ENCODE results near the gene HYI. TPM values are rescaled to one million over a fixed set of nuclear protein-coding genes. Genes with fewer than 3 reads are reported as not detected.

The HYI gene
- total and polyA plus RNA-seq, 3 donors from 2014 or later: 20.1 to 35.5 (median 21.2) TPM

DNA sequence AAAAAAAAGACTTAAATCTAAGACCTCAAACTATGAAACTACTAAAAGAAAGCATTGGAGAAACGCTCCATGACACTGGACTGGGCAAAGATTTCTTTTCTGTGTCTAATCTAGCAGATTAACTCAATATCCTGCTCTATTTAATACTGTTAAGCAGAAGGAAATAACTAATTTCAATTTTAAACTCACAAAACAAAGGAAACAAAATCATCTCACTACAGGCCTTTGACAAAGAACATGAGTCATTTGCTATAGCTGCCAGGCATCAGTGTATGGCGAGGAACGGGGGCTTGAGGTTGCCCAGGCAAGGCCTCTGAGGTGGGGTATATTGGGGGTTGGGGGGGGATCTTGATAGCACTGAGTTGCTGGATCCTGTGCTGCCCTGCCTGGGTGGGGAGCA is 43.2 kb downstream of the HYI start:
- Histone ChIP-seq H3K27ac (no peak overlapping the region), H3K9me3 (no peaks in the 10 kb centered on the region), H3K27me3 (no peaks in the 10 kb centered on the region), H3K36me3 (ENCODE audit: low read depth, missing control alignments) (no peaks in the 10 kb centered on the region), H3K4me3 (no peak overlapping the region), H3K4me1 (peaks cover 8% of the 10 kb centered on the region)
- intact Hi-C loops (cut with DNase I; ENCODE audit: low total_unique reads): loop anchor here (10.0 kb wide), 1 partner anchor 176 kb away; no protein-coding TSS in a partner anchor
- DNase-seq: no peak
- no peak for TF ChIP-seq POLR2A (IDR thresholded peaks at IDR 0.05)
- 69 to 95% methylated on average over 3 of the region's 3 CpGs for WGBS, 2 donors

GRCh38 chr1:43405876-43406234 is 47.9 kb downstream of the HYI start:
- peaks cover 18% of the 10 kb centered on the region for H3K4me1 ChIP-seq
- WGBS, 2 donors: 68 to 76% methylated on average over 2 of the region's 2 CpGs
- TF ChIP-seq POLR2A (IDR thresholded peaks at IDR 0.05): no peak
- TF ChIP-seq, protein P1, sequence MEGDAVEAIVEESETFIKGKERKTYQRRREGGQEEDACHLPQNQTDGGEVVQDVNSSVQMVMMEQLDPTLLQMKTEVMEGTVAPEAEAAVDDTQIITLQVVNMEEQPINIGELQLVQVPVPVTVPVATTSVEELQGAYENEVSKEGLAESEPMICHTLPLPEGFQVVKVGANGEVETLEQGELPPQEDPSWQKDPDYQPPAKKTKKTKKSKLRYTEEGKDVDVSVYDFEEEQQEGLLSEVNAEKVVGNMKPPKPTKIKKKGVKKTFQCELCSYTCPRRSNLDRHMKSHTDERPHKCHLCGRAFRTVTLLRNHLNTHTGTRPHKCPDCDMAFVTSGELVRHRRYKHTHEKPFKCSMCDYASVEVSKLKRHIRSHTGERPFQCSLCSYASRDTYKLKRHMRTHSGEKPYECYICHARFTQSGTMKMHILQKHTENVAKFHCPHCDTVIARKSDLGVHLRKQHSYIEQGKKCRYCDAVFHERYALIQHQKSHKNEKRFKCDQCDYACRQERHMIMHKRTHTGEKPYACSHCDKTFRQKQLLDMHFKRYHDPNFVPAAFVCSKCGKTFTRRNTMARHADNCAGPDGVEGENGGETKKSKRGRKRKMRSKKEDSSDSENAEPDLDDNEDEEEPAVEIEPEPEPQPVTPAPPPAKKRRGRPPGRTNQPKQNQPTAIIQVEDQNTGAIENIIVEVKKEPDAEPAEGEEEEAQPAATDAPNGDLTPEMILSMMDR (IDR thresholded peaks at IDR 0.05): no peak
- DNase-seq: no peak
- H3K36me3 ChIP-seq (ENCODE audit: low read depth, missing control alignments): no peaks in the 10 kb centered on the region
- intact Hi-C loops (cut with DNase I; ENCODE audit: low total_unique reads): no loop called here
- H3K27me3 ChIP-seq: no peaks in the 10 kb centered on the region
- no peaks in the 10 kb centered on the region for H3K9me3 ChIP-seq
- H3K27ac ChIP-seq: no peak overlapping the region
- H3K4me3 ChIP-seq: no peak overlapping the region

DNA sequence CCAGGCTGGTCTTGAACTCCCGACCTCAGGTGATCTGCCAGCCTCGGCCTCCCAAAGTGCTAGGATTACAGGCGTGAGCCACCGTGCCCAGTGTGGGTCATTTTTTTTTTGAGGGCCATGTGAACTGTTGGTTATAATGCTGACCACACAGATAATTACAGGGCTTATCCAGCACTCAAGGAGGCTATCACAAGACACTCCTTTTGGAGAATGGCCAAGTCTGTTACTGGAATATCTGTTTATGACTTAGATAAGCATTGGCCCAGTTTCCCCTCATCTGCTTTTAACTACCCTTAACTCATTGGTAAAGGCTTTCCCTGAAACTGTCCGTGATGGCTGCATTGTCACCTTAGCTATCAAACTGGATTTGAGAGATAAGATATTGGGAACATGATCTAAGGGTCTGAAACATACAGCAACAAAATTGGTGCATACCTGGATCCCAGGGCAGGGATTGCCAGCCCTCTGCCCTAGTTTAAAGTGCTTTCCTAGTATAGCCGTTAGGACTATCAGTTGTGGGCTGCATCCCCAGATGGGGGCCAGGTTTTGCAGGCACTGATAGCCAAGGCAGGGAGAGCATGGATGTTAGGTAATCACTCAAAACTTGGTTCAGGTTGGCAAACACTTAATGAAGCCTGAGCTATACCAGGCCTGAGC is 48.4 kb downstream of the HYI start:
- no peak overlapping the region for H3K4me3 ChIP-seq
- H3K27me3 ChIP-seq: no peaks in the 10 kb centered on the region
- H3K9me3 ChIP-seq: no peaks in the 10 kb centered on the region
- DNase-seq: peak; percentile 41
- H3K27ac ChIP-seq: no peak overlapping the region
- intact Hi-C loops (cut with DNase I; ENCODE audit: low total_unique reads): no loop called here
- no peak for TF ChIP-seq POLR2A (IDR thresholded peaks at IDR 0.05)
- TF ChIP-seq, protein P1 (IDR thresholded peaks at IDR 0.05): no peak
- no peaks in the 10 kb centered on the region for H3K36me3 ChIP-seq (ENCODE audit: low read depth, missing control alignments)
- H3K4me1 ChIP-seq: peaks cover 18% of the 10 kb centered on the region
- 74 to 75% methylated on average over 6 of the region's 6 CpGs for WGBS, 2 donors

DNA sequence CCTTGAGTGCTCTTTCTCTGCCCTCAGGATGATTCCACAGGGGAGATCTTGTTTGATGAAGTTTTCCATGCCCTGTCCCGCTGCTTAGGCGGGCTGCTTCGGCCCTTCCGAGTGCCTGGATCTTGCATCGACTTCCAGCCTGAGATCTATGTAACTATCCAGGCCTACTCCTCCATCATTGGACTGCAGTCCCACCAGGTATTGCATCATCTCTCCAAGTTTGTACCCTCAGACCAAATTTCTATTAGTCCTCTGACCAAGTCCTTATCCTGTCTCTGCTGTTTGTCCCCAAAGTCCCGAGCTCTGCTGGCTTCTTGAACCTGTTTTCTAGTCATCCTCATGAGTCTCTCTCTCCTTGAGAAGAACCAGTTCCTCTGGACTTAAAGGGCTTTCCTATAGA is 49.4 kb downstream of the HYI start:
- no peak overlapping the region for H3K27ac ChIP-seq
- H3K36me3 ChIP-seq (ENCODE audit: low read depth, missing control alignments): no peaks in the 10 kb centered on the region
- intact Hi-C loops (cut with DNase I; ENCODE audit: low total_unique reads): no loop called here

DNA sequence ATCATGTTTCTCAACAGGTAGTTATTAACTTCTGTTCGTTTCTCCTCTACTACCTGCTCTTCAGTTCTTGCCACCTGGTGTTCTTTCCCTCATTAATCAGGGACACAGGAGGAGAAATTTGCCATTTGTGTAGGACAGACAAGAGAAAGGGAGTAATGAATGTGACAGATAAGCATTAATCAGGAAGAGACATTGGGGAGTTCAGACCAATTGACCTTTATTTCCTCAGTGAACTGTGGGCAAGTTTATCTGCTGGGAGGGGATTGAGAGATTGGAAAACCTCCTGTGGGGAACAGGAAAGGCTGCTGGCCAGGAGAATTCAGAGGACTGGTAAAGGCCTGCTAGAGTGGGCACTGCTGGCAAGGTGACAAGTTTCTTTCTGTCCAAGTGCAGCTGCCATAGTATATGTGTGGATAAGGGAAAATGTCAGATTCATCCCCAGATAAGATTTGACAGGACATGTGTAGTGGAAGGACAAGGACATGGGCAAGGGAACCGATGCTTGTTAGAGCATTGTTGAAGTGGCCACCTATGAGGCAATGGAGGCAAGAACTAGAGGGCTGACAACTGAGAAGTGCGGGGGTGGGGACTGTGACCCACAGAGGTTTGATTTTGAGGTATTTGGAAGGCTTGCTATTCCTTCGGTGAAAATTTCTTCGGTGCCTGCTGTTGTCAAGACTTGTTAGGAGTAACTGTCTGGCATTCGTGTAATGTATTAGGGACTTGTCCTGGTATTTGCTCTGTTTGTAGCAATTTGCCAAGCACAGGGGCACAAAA is 51.5 kb downstream of the HYI start:
- intact Hi-C loops (cut with DNase I; ENCODE audit: low total_unique reads): no loop called here
- no peak for DNase-seq
- Histone ChIP-seq H3K27ac (no peak overlapping the region), H3K9me3 (no peaks in the 10 kb centered on the region), H3K4me3 (no peak overlapping the region), H3K4me1 (peaks cover 18% of the 10 kb centered on the region), H3K36me3 (ENCODE audit: low read depth, missing control alignments) (no peaks in the 10 kb centered on the region), H3K27me3 (no peaks in the 10 kb centered on the region)
- WGBS, 2 donors: 82 to 89% methylated on average over 6 of the region's 6 CpGs
- no peak for TF ChIP-seq POLR2A (IDR thresholded peaks at IDR 0.05)
- TF ChIP-seq, protein P1 (IDR thresholded peaks at IDR 0.05): no peak

More for the DNA sequence above, 49.4 kb downstream of the HYI start:
- Histone ChIP-seq H3K27me3 (no peaks in the 10 kb centered on the region), H3K4me3 (no peak overlapping the region), H3K4me1 (peaks cover 18% of the 10 kb centered on the region), H3K9me3 (no peaks in the 10 kb centered on the region)
- WGBS, 2 donors: 95 to 96% methylated on average over 6 of the region's 6 CpGs
- TF ChIP-seq, protein P1 (IDR thresholded peaks at IDR 0.05): no peak
- no peak for TF ChIP-seq POLR2A (IDR thresholded peaks at IDR 0.05)
- no peak for DNase-seq

Small RNA genes within 50 kb of the gene (microRNA-seq; reads per million reads assigned to microRNA genes)
- 1.4 reads per million in 2 donors for gene MIR6735 (ENCODE audit: borderline number of aligned reads in 2 of 2, borderline replicate concordance in 1 of 2)

Small RNA genes within 50 kb of the gene (small RNA-seq; reads per million reads assigned to genes)
- 0 reads per million in 2 donors for gene MIR6735

Other genes with a start within 250 kb of the HYI start
- 1 to 10 TPM in 1 of 2 donors, under 1 TPM in 1; 0.71 to 2.0 TPM for gene TMEM125, start 183.9 kb downstream of the HYI start, total RNA-seq
- 2.2 TPM for gene TMEM125, start 183.9 kb downstream of the HYI start, polyA plus RNA-seq (ENCODE audit: insufficient read depth, low read depth, low replicate concordance)
- gene C1orf210, start 168.3 kb downstream of the HYI start, total RNA-seq: under 1 TPM in 1 of 2 donors, not detected in 1; 0.25 TPM
- gene C1orf210, start 168.3 kb downstream of the HYI start, polyA plus RNA-seq (ENCODE audit: insufficient read depth, low read depth, low replicate concordance): 0.71 TPM
- 10 to 100 TPM; 10.5 to 16.8 TPM for gene TIE1, start 152.9 kb downstream of the HYI start, total RNA-seq
- gene TIE1, start 152.9 kb downstream of the HYI start, polyA plus RNA-seq (ENCODE audit: insufficient read depth, low read depth, low replicate concordance): 10.9 TPM
- gene MPL, start 116.1 kb downstream of the HYI start, total RNA-seq: under 1 TPM; 0.47 to 0.56 TPM
- 0.32 TPM for gene MPL, start 116.1 kb downstream of the HYI start, polyA plus RNA-seq (ENCODE audit: insufficient read depth, low read depth, low replicate concordance)
- gene CDC20, start 95.0 kb downstream of the HYI start, total RNA-seq: 10 to 100 TPM; 44.7 to 48.6 TPM
- 135 TPM for gene CDC20, start 95.0 kb downstream of the HYI start, polyA plus RNA-seq (ENCODE audit: insufficient read depth, low read depth, low replicate concordance)
- gene ELOVL1, start 85.9 kb downstream of the HYI start, total RNA-seq: 10 to 100 TPM; 30.6 to 40.1 TPM
- gene ELOVL1, start 85.9 kb downstream of the HYI start, polyA plus RNA-seq (ENCODE audit: insufficient read depth, low read depth, low replicate concordance): 51.5 TPM
- 10 to 100 TPM; 43.2 to 49.4 TPM for gene MED8, start 64.1 kb downstream of the HYI start, total RNA-seq
- gene MED8, start 64.1 kb downstream of the HYI start, polyA plus RNA-seq (ENCODE audit: insufficient read depth, low read depth, low replicate concordance): 46.5 TPM
- gene SZT2, start 64.0 kb downstream of the HYI start, total RNA-seq: 100 to 1,000 TPM in 1 of 2 donors, 10 to 100 TPM in 1; 90.1 to 115 TPM
- gene SZT2, start 64.0 kb downstream of the HYI start, polyA plus RNA-seq (ENCODE audit: insufficient read depth, low read depth, low replicate concordance): 40.0 TPM
- 10 to 100 TPM; 43.1 to 45.4 TPM for gene PTPRF, start 77.0 kb upstream of the HYI start, total RNA-seq
- gene PTPRF, start 77.0 kb upstream of the HYI start, polyA plus RNA-seq (ENCODE audit: insufficient read depth, low read depth, low replicate concordance): 51.0 TPM
- 10 to 100 TPM; 28.1 to 30.9 TPM for gene KDM4A, start 196.2 kb upstream of the HYI start, total RNA-seq
- gene KDM4A, start 196.2 kb upstream of the HYI start, polyA plus RNA-seq (ENCODE audit: insufficient read depth, low read depth, low replicate concordance): 13.8 TPM